Measurements from ENCODE around the gene TRAPPC5. TPM values are rescaled to one million over a fixed set of nuclear protein-coding genes. Genes with fewer than 3 reads are reported as not detected.

Gene TRAPPC5
- total RNA-seq, 1 experiment from 2014 or later, result 101 TPM

- no peak for DNase-seq (ENCODE audit: low read depth)
Observed at GRCh38 chr19:7676376-7676775, 4.3 kb upstream of the TRAPPC5 start.

- no peak for DNase-seq (ENCODE audit: low read depth)
Observed at GRCh38 chr19:7676854-7677253, 3.8 kb upstream of the TRAPPC5 start, which contains the start of gene MCEMP1. MCEMP1 (plus strand) TSS chr19:7677090; CDS start chr19:7677121, 31 bp downstream.

GRCh38 chr19:7677669-7678311 is 2.8 kb upstream of the TRAPPC5 start:
- DNase-seq (ENCODE audit: low read depth), result no peak

DNA sequence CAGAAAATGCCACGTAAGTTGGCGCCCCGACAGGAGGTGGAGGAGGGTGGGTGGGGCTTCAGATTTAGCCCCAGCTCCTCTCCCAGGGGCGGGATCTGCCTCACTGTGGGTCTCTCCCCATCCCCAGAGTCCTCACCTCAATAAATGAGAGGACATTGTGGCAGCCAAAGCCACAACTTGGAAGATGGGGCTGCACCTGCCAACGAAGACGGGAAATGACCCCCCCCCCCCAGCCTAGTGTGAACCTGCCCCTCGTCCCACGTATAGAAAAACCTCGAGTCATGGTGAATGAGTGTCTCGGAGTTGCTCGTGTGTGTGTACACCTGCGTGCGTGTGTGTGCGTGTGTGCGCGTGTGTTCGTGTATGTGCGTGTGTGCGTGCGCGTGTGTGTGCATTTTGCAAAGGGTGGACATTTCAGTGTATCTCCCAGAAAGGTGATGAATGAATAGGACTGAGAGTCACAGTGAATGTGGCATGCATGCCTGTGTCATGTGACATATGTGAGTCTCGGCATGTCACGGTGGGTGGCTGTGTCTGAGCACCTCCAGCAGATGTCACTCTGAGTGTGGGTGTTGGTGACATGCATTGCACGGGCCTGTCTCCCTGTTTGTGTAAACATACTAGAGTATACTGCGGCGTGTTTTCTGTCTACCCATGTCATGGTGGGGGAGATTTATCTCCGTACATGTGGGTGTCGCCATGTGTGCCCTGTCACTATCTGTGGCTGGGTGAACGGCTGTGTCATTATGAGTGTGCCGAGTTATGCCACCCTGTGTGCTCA is 1.5 kb upstream of the TRAPPC5 start:
- peak; percentile 18 for DNase-seq (ENCODE audit: low read depth)

GRCh38 chr19:7679771-7680605 is 645 bp upstream of the TRAPPC5 start:
- no peak for DNase-seq (ENCODE audit: low read depth)

GRCh38 chr19:7681340-7682174 is 924 bp downstream of the TRAPPC5 start:
- peak; percentile 17 for DNase-seq (ENCODE audit: low read depth)

DNA sequence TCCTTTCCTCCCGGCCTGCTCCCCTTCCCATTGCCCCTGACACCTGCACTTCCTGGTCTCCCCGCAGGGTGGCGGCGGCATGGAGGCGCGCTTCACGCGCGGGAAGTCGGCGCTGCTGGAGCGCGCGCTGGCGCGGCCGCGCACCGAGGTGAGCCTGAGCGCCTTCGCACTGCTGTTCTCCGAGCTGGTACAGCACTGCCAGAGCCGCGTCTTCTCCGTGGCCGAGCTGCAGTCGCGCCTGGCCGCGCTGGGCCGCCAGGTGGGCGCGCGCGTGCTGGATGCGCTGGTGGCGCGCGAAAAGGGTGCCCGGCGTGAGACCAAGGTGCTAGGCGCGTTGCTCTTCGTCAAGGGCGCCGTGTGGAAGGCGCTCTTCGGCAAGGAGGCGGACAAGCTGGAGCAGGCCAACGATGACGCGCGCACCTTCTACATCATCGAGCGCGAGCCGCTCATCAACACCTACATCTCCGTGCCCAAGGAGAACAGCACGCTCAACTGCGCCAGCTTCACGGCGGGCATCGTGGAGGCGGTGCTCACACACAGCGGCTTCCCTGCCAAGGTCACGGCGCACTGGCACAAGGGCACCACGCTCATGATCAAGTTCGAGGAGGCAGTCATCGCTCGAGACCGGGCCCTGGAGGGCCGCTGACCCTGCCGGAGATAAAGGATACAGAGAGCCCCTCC is 1.7 kb downstream of the TRAPPC5 start:
- no peak for DNase-seq (ENCODE audit: low read depth)

DNA sequence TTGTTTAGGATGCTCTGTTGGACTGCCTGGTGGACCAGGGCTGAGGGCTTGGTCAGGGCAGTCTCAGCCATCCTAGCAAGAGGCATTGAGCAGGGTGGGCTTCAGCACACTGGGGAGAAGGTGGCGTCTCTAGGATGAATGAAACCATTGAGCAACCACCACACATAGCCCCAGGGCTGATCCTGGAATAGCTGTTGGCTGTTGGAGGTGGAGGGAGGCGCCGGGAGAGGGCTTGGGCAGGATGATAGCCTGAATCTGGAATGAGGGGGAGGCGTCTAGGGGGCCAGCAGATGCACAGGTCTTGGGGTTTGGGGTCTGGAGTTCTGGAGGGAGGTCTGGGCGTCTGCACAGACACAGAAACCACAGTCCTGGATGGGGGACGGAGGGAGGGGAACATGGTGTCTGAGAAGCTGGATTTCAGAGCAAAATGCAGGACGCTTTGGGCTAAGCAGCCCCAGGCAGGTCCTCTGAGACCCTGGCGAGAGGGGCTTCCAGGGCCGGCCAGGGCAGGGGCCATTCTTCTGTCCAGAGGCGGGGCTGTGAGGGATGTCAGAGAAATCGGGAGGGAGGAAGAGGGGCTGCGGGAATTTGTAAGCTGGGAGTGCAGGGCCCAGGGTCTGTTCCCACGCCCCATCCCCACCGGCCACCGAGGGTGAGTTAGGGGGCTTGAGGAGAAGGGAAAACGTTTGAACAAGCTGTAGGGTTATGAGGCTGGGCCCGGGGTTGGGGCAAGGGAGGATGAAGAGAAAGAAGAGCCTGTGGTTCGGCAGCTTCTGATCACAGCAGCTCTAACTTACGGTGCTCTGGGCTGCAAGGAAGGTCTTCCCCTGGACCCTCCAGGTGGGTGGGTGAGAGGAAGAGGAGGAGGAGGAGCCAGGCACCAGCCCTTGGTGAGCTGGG is 5.2 kb downstream of the TRAPPC5 start:
- DNase-seq (ENCODE audit: low read depth), result peak; percentile 12

DNA sequence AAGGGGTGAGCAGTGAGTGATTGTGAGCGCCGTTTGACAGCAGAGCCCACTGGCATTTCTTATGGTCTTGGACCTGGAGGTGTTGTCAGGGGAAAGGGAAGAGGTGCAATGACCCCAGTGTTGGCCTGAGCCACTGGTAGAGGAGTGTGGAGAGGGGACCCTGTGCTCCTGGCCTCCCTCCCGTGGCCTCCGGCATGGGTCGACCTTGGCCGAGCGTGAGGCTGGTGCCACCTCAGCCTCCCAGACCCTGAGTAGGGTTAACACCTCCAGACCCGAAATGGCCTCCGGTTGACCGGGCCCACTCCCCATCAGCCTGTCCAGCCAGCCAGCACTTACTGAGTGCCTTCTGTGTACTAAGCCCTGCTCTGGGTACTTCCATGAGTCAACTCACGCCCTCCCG is 6.5 kb downstream of the TRAPPC5 start:
- no peak for DNase-seq (ENCODE audit: low read depth)

DNA sequence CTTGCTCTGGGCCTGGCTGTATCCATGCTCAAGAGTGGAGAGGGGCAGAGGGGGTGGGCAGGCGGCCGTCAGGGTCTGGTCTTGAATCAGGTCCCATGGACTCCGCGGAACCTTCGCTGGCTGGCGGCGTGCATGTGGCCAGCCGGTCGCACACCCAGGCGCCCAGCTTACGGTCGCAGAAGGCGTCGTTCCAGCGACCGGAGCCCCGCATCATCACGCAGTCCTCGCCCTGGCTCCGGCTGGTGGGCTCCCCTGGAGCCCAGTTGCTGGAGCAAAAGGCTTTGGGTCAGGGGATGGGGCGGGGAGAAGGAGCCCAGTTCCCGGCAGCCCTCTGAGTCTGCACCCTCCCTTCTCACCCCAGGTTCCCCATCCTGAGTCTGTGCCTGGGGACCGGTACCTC is 8.5 kb downstream of the TRAPPC5 start:
- no peak for DNase-seq (ENCODE audit: low read depth)

DNA sequence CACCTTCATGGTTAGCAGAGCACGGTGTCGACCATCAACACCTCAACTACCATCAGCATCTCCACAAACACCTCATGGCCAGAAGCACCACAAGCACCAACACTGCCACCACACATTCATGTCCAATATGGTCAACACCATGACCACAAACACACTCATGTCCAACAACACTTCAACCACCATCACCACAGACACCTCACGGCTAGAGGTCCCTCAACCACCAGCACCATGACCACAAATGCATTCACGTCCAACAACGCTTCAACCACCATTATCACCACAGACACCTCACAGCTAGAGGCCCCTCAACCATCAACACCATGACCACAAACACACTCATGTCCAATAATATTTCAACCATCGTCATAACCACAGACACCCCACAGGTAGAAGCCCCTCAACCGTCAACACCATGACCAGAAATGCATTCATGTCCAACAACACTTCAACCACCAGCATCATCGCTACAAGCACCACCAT is 10.2 kb downstream of the TRAPPC5 start:
- DNase-seq (ENCODE audit: low read depth), result no peak

DNA sequence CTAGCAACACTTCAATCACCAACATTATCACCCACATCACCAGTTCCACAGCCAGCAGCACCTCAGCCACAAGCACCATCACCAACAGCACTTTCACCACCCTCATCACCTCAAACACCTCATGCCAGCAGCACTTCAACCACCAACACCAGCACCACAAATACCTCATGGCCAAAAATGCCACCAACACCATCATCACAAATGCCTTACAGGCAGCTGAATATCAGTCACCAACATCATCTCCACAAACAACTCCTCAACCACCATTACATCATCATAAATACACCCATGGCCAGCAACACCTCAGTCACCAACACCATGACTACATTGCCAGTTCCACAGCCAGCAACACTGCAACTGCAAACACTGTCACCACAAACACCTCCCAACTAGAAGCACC is 10.9 kb downstream of the TRAPPC5 start:
- DNase-seq (ENCODE audit: low read depth), result no peak

DNA sequence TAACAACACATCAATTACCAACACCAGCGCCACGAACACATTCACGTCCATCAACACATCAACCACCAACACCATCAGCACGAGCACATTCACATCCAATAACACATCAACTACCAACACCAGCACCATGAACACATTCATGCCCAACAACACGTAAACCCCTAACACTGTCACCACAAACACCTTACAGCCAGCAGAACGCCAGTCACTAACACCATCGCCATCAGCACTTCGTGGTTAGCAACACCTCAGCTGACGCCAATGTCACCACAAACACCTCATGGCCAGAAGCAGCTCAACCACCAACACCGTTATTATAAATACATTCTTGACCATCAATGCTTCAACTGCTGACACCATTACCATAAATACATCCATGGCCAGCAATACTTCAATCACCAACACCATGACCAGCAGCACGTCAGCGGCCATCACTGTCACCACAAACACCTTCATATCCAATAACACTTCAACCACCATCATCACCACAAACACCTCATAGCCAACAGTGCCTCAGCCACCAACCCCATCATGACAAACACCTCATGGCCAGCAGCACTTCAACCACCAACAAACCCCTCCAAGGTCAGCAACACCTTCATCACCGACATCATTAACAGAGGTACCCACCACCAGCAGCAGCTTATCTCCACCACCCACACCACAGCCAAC is 11.9 kb downstream of the TRAPPC5 start:
- DNase-seq (ENCODE audit: low read depth), result no peak

DNA sequence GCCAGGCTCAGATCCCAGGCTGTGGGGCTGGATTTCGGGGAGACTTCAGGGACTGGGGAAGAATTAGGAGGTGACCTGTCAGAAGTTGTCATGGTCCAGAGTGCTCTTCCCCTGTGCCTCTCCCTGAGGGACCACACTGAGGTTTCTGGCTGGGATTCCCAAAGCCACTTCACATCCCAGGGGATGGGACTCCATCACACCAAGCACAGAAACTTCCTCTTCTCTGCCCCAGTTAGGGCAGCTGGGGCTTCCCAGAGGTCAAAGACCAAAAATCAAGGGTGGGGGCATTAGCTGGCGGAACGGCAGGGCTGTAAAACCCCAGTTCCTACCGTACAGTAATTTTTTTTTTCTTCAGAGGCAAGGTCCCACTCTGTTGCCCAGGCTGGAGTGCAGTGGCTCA is 13.9 kb downstream of the TRAPPC5 start:
- DNase-seq (ENCODE audit: low read depth), result no peak

DNA sequence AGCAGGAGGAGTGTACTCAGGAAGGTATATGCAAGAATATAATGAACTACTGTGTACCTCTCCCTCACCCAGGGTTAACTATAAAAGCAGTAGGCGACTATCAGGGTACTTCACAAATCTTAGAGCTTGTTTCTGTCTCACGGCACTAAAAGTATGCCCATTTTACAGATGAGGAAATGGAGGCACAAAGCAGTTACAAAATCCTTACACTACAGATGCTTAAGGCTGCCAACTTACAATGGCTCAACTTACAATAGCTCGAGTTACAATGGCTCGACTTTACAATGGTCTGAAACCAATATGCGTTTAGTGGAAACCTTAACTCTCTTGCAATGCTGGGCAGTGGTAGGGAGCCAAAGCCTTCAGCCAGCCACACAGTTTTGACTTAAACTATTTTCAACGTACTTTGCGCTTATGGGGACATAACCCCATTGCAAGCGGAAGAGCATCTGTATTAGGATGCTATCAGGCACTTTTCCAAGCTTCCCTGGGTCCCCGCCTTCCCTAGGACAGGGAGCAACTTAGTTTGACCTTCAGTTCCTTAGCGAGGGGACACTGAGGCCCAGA is 17.2 kb downstream of the TRAPPC5 start:
- no peak for DNase-seq (ENCODE audit: low read depth)

DNA sequence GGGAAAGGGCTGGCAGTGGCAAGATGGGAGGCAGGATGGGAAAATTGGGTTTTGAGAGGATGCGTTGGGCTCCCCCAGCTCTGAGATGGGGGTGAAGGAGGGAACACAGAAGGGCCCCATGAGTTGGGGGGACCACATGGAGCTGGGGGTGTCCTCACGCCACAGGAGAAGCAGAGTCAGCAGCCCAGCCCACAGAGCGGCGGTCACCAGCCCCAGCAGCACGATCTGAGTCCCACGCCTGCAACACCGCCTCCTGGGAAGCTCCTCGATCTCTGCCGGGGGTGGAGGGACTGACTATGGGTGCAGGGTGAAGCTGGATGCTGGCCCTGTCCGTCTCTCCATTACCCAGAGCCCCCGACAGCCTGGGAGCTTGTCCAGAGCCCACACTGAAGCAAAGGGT is 17.9 kb downstream of the TRAPPC5 start:
- DNase-seq (ENCODE audit: low read depth), result no peak

DNA sequence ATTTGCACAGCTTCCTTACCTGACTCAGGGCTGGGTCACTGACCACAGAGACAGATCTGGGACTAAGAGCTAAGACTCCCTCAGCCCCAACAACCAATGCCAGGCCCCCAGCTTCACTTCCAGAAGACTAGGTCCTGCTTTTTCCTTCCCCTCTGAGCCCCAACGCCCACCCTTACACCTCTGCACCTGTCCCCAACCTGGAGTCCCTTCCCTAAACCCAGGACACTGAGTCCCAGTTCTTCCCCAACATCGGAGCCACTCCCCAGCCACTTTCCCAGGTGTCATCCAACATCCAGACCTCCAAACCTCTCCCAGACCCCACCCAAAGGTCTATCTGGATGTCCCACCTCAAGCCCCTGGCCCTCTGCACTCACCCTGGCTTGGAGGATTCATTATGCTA is 18.4 kb downstream of the TRAPPC5 start:
- no peak for DNase-seq (ENCODE audit: low read depth)

GRCh38 chr19:7699417-7700401 is 19.1 kb downstream of the TRAPPC5 start:
- peak; percentile 34 for DNase-seq (ENCODE audit: low read depth)
